ENCODE data around the gene CCDC47. TPM values are rescaled to one million over a fixed set of nuclear protein-coding genes. Genes with fewer than 3 reads are reported as not detected.
A peak's percentile ranks its signal among the peaks of the same experiment; 100 is the strongest.

The CCDC47 gene
- total and polyA plus RNA-seq, 2 of the 13 experiments (the other 11 are each of a cell fraction or from before 2014, with no cell fraction given): 59.3 to 99.5 TPM

GRCh38 chr17:63773272-63774140 lies at the start of gene CCDC47 (continued):
- TF ChIP-seq ZNF609 (CRISPR knock-in tag; IDR thresholded peaks at IDR 0.05; ENCODE audit: borderline replicate concordance) (peak; percentile 62), ZNF256 (CRISPR knock-in tag; conservative IDR thresholded peaks at IDR 0.05) (peak; percentile 88), BCLAF1 (IDR thresholded peaks at IDR 0.05) (no peak), ZNF414 (CRISPR knock-in tag; IDR thresholded peaks at IDR 0.05) (peak; percentile 71; the same call in 1 of the 2 replicates), KLF13 (CRISPR knock-in tag; IDR thresholded peaks at IDR 0.05) (peak; percentile 87; the same call in 1 of the 2 replicates), MLXIP (CRISPR knock-in tag; IDR thresholded peaks at IDR 0.05; ENCODE audit: borderline replicate concordance) (0 out of 2 replicates have a peak, but pooled peaks have one; percentile 62), CHD4 (IDR thresholded peaks at IDR 0.05; ENCODE audit: borderline replicate concordance, low read length) (peak; percentile 69; the same call in 1 of the 2 replicates), EP300 (IDR thresholded peaks at IDR 0.05; ENCODE audit: low read depth in 2 of 2, low read length in 2 of 2) (peak; percentile 47 to 68), EP300 (CRISPR knock-in tag; IDR thresholded peaks at IDR 0.05; ENCODE audit: borderline replicate concordance) (no peak; the same call in 1 of the 2 replicates), PLSCR1 (CRISPR knock-in tag; IDR thresholded peaks at IDR 0.05; ENCODE audit: borderline replicate concordance) (no peak), ZFP62 (CRISPR knock-in tag; IDR thresholded peaks at IDR 0.05) (no peak), U2AF1 (optimal IDR thresholded peaks at IDR 0.05; ENCODE audit: low read depth, low read length) (peak; percentile 31), XBP1 (CRISPR knock-in tag; IDR thresholded peaks at IDR 0.05) (peak; percentile 47; the same call in 1 of the 2 replicates)
